GM21737 (cell line): Measurements from ENCODE around the gene PTBP1.
"Not testable (repeated sequence)": the region's sequence is repeated elsewhere in the genome, so short reads cannot be mapped to it uniquely, and the experiment has no call there.

Experiments
- ATAC-seq: cut with Tn5 transposase; IDR thresholded peaks from one replicate; pipeline ENCODE4 v1.9.1; 2021; ENCODE audit warnings: mild to moderate bottlenecking, moderate library complexity; ENCODE audit not compliant: unreplicated experiment

Gene PTBP1

DNA sequence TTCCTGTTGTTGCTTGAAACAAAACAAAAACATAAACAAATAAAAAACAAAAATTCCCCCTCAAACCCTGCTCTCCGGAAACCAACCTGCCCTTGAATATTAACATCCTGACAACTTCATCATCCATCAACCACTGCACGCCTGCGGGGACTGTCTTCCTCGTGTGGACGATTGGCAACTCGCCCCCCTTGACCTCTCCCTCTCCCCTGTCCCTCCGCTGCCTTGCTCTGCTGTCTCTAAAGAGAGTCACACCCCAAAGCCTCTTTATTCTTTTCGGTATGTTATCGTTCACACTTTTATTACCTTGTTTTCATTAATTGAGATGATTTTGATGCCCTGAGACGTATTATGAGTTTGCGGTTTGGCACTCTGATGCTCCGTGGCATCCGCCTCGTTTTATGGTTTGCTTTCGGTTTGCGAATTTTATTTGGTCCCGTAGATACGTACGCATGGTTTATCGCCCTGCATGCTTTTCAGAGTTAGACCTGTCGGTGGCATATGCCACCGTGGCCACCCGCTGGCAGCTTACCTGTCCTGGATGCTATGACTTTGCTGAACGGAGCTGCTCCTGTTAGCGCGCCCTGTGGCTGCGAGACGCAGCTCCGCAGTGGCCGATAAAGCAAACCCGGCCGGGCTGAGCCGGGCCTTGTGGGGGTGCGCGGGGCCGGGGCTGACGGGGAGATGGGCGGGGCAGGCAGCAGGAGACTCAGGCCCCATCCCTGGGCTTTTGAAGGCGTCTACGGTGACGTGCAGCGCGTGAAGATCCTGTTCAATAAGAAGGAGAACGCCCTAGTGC, 10.6 kb downstream of the PTBP1 start:
- no peak for ATAC-seq

DNA sequence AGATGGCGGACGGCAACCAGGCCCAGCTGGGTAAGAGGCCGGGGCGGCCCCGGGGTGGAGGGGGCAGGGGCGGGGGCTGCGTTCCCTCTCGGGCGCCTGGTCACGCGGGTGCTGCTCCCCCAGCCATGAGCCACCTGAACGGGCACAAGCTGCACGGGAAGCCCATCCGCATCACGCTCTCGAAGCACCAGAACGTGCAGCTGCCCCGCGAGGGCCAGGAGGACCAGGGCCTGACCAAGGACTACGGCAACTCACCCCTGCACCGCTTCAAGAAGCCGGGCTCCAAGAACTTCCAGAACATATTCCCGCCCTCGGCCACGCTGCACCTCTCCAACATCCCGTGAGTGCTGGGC, 11.1 kb downstream of the PTBP1 start:
- ATAC-seq = no peak

DNA sequence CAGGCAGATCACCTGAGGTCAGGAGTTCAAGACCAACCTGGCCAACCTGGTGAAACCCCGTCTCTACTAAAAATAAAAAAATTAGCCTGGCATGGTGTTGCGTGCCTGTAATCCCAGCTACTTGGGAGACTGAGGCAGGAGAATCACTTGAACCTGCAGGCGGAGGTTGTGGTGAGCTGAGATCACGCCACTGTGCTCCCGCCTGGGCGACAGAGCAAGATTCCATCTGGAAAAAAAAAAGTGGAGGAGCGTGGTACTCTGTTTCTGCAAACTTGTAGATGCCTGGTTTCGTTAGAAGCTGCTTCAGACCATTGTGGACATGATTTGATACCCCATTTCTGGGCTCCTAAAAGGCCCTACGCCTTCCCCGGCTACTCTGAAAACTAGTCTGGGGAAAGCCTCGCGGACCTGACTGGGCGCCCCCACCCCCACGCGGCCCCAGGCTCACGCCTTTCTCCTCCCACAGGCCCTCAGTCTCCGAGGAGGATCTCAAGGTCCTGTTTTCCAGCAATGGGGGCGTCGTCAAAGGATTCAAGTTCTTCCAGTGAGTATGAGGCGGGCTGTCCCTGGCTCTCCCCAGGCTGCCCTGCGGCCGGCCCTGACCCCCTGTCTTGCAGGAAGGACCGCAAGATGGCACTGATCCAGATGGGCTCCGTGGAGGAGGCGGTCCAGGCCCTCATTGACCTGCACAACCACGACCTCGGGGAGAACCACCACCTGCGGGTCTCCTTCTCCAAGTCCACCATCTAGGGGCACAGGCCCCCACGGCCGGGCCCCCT, 13.0 kb downstream of the PTBP1 start:
- no peak for ATAC-seq

DNA sequence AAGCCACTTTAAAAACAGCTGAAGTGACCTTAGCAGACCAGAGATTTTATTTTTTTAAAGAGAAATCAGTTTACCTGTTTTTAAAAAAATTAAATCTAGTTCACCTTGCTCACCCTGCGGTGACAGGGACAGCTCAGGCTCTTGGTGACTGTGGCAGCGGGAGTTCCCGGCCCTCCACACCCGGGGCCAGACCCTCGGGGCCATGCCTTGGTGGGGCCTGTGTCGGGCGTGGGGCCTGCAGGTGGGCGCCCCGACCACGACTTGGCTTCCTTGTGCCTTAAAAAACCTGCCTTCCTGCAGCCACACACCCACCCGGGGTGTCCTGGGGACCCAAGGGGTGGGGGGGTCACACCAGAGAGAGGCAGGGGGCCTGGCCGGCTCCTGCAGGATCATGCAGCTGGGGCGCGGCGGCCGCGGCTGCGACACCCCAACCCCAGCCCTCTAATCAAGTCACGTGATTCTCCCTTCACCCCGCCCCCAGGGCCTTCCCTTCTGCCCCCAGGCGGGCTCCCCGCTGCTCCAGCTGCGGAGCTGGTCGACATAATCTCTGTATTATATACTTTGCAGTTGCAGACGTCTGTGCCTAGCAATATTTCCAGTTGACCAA, 13.7 kb downstream of the PTBP1 start:
- no peak for ATAC-seq

DNA sequence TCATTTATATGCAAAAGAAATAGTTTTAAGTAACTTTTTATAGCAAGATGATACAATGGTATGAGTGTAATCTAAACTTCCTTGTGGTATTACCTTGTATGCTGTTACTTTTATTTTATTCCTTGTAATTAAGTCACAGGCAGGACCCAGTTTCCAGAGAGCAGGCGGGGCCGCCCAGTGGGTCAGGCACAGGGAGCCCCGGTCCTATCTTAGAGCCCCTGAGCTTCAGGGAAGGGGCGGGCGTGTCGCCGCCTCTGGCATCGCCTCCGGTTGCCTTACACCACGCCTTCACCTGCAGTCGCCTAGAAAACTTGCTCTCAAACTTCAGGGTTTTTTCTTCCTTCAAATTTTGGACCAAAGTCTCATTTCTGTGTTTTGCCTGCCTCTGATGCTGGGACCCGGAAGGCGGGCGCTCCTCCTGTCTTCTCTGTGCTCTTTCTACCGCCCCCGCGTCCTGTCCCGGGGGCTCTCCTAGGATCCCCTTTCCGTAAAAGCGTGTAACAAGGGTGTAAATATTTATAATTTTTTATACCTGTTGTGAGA, 14.3 kb downstream of the PTBP1 start:
- ATAC-seq = no peak

DNA sequence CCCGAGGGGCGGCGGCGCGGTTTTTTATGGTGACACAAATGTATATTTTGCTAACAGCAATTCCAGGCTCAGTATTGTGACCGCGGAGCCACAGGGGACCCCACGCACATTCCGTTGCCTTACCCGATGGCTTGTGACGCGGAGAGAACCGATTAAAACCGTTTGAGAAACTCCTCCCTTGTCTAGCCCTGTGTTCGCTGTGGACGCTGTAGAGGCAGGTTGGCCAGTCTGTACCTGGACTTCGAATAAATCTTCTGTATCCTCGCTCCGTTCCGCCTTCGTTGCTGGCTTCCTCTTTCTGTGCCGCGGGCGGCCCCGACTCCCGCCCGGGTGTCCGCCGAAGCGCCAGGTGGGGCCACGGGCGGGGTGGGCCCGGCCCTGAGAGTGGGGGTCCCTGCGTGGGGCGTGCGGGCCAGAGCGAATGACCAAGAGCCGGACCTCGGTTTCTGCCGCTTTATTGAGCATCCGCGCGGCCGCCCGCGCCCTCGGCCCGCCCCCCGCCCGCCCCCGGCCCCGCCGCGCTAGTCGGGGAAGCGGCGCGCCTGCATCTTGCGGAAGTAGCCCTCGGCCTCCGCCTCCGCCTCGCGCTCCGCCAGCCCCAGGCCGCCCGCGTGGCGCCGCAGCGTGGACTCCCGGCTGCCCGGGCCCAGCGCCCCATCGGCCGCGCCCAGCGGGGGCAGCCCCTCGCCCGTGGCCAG, 14.9 kb downstream of the PTBP1 start:
- no peak for ATAC-seq

DNA sequence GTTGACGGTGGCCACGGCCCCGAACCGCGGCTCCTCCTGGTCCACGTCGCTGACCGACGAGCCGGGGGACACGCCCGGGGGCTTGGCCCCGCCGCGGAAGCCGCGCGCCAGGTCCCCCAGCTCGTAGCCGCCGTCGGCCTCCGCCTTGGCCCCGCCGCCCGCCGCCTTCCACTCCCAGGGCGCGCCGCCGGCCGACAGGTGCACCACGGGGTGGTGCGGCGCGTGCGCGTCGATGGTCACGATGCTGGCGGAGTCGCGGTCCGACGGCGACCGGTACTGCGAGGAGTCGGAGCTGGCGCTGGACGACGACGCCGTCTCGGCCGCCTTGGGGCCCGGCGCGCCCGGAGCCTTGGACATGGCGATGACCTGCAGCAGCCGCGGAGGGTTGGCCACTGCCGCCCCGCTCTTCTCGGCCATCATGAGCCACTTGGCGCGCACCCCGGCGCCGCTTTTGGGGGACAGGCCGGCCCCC, 15.5 kb downstream of the PTBP1 start:
- ATAC-seq = no peak

DNA sequence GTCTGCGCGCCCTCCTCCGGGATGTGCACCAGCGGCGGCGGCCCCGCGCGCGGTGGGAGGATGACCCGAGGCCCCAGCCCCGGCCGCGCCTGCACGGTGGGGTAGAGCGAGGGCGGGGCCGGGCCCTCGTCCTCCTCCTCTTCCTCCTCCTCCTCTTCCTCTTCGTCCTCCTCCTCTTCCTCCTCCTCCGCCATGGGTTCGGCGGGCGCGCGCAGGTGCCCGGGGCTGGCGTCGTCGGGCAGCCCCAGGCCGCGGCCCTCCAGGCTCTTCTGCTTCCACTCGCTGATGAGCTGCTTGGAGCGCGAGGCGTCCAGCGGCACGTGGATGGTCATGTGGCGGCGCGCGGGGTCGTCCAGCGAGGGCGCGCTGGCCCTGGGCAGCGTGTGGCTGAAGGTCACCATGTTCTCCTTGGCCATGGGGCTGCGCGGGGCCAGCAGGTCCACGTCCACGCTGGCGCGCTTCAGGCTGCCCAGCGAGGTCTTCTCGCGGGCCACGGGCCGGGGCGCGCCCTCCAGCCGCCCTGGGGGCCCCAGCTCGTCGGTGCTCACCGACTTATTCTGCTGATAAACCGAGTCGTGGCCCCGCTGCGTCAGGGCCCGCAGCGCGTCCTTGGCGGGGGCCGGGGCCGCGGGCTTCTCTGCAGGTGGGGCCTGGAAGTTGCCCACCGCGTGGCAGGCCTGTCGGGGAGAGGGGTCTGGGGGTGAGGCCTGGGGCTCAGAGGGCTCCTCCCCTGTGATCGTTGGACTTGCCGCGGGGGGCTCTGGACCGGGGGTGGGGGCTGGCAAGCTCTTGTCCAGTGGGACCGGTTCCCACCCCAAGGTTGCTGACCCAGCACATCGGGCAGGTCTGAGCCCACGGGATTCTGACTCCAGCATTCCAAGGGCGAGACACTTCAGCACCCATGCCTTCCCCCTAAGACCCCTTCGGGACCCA, 16.2 kb downstream of the PTBP1 start:
- ATAC-seq = no peak

DNA sequence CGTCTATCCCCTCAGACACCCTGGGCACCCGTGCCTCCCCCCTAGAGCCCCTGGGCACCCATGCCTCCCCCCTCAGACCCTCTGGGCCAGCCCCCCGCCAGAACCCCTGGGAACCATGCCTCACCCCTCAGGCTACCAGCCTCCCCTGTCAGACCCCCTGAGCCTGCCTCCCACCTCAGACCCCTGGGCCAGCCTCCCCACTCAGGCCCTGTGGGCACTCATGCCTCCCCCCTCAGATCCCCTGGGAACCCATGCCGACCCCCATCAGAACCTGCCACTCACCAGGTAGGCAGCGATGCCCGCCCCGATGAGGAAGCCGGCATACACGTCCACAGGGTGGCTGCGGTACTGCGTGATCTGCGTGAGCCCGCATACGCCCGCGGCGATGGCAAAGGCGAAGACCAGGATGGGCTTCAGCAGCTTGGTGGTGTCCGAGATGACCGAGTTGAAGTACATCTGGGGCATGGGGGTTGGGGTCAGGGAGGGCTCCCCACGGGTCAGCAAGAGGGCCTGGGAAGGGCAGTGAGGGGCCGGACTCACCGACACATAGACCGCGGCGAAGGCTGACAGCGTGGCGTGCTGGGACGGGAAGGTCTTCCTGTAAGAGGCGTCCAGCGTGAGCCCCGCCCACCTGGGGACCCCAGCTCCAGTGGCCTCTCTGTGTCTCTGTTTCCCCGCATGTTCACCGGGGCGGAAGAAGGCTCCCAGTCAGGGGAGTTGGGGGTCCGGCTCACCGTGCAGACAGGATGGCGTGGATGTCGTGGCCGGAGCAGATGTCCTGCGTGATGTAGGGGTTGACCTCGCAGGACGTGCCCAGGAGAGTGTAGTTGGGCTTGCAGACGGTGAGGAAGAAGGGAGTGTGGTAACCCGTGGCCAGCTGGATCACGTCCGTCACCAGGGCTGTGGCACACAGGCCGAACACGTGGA, 17.2 kb downstream of the PTBP1 start:
- no peak for ATAC-seq

DNA sequence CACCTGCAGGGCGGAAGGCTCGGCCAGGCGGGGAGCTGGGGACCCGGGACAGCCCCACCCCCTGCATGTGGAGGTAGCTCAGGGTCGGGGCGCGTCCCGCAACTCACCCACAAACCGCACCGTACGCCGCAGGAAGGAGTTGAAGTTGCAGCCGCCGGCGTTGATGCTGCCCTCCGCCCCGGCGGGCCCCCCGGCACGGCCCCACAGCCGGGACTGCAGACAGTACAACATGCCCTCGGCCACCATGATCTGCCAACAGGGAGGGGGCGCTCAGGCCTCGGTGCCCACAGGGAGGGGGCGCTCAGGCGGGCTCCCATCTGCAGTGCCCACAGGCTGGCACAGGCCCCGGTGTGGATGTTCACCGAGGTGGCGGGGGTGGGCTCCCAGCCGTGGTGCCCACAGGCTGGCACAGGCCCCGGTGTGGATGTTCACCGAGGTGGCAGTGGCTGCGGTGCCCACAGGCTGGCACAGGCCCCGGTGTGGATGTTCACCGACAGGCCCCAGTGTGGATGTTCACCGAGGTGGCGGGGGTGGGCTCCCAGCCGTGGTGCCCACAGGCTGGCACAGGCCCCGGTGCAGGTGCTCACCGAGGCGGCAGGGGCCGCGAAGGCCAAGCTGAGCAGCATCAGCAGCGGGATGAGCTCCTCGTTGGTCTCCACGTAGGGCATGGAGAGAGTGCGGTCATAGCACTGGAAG, 18.0 kb downstream of the PTBP1 start:
- ATAC-seq = no peak

DNA sequence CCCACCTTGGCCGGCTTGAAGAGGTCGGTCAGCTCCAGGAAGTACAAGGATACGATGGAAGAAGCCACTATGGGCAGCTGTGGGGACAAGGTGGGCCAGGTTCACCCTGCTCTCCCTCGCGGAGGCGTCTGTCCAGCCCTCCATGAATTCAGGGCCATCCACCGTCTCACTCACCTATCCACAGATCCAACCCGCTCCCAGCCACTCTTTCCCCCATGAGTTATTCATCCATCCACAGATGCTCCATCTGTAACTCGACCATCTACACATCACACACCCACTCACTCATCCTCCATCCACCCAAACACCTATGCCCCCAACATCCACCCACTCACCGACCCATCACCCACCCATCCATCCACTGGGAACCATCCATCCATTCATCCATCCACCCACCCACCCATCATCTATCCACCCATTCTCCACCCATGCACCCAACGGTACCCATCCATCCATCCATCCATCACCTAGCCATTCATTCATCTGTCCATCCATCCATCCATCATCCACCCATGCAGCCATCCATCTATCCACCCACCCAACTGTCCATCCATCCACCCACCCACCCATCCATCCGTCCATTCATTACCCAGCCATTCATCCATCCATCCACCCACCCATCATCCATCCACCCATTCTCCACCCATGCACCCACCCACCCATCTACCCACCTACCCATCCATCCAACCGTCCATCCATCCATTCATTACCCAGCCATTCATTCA, 18.7 kb downstream of the PTBP1 start:
- ATAC-seq = no peak

DNA sequence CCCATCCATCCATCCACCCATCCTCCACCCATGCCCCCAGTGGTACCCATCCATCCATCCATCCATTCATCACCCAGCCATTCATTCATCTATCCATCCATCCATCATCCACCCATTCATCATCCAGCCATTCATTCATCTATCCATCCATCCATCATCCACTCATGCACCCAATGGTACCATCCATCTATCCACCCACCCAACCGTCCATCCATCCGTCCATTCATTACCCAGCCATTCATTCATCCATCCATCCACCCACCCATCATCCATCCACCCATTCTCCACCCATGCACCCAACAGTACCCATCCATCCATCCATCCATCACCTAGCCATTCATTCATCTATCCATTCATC, 19.2 kb downstream of the PTBP1 start:
- no peak for ATAC-seq

DNA sequence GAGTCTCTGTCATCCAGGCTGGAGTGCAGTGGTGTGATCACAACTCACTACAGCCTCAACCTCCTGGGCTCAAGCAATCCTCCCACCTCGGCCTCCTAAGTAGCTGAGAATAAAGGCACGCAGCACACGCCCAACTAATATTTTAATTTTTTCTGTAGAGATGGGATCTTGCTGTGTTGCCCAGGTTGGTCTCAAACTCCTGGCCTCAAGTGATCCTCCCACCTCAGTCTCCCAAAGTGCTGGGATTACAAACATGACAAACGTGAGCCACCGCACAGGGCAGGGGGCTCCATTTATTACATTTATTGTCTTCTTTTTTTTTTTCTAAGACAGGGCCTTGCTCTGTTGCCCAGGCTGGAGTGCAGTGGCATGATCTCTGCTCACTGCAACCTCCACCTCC, 23.0 kb downstream of the PTBP1 start:
- not testable (repeated sequence) for ATAC-seq

DNA sequence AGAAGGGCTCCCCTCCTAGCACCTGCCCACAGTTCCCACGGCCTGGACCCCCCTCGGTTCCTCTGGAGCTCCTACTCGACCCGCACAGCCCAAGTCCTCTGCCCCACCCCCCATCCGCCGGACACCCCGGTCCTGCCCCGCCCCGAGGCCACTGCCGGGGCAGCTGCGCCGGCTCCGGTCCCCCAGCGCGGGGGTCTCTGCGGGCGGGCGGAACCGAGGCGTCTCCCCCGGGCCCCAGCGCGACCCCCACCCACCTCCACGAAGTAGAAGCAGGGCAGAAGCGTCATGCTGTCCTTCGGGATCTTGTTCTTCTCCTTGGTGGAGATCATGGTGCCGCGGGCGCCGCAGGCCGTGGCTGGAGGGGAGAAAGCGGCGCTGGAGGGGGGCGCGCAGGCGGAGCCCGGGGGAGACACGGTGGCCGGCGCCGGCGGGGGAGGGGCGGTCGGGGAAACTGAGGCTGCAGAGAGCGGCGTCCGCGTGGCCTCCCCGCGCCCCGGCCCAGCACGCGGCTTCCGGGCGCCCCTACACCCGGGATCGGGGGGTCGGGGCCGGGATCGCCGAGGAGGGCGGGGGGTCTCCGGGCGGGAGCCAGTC, 24.1 kb downstream of the PTBP1 start:
- no peak for ATAC-seq

DNA sequence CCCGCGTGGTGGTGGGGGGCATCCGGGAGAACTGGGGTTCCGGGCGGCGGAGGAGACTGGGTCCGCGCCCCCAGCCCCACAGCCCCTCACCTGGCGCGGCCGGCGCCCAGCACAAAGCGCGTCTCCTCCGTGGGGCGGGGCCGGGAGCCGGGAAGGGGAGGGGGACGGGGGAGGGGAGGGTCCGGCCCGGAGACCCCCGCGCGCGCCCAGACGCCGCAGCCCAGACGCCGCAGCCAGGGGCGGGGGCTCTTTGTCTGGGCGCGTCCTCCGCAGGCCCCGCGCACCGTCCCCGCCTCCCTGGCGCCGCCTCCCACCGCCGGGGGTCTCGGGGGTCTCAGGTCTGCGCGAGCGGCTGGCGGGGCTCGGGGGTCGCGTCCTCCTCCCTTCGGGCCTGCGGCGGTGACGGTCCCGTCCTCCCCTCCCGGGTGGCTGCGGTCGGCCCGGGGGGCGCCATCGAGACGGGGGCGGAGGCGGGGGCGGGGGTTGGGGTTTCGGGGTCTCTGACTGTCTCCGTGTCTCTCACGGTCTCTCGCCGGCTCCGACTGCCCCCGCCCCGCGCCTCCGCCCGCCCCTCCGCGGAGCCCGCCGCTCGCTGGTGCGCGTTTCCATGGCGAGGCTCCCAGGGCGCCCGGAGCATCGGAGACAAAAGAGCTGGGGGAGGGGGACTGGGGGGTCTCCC, 24.7 kb downstream of the PTBP1 start, which contains the start of gene PLPPR3:
Gene PLPPR3 (minus strand): TSS at position 131 of the 679 bp plus-strand sequence. CDS start 396 bp downstream, outside the sequence.
- ATAC-seq = no peak

DNA sequence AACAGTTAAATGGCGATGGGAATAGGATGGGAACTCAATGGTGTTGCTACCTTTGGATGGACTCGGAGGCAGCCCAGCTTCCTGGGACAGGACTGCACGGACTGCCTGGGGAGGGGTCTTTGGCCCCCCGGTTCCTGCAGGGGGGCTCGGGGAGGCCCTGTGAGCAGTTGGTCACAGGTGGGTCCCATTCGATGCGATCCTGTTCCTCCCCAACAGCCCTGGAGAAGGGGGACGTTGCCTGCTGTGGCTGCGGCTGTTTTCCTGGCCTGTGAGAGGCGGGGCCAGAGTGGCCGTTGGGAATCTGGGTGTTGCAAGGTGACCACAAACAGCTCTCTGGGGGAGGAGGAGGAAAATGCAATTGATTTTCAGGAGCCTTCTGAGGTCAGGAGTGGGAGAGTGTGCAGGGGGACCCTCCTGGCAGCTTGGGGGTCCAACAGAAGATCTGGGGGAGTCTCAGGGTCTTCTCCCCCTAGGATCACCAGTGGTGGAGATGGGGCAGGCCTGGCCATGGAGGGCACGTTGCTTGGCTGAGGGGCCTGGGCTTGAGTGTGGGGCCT, 26.4 kb downstream of the PTBP1 start:
- no peak for ATAC-seq
